ENCODE results near the gene ARHGEF2. TPM values are rescaled to one million over a fixed set of nuclear protein-coding genes. Genes with fewer than 3 reads are reported as not detected.
A peak's percentile ranks its signal among the peaks of the same experiment; 100 is the strongest.

Gene ARHGEF2
- total and polyA plus RNA-seq, 10 of the 15 experiments (the other 5 are each of a cell fraction or from before 2014, with no cell fraction given) = 8.1 to 113 (median 69.9) TPM

DNA sequence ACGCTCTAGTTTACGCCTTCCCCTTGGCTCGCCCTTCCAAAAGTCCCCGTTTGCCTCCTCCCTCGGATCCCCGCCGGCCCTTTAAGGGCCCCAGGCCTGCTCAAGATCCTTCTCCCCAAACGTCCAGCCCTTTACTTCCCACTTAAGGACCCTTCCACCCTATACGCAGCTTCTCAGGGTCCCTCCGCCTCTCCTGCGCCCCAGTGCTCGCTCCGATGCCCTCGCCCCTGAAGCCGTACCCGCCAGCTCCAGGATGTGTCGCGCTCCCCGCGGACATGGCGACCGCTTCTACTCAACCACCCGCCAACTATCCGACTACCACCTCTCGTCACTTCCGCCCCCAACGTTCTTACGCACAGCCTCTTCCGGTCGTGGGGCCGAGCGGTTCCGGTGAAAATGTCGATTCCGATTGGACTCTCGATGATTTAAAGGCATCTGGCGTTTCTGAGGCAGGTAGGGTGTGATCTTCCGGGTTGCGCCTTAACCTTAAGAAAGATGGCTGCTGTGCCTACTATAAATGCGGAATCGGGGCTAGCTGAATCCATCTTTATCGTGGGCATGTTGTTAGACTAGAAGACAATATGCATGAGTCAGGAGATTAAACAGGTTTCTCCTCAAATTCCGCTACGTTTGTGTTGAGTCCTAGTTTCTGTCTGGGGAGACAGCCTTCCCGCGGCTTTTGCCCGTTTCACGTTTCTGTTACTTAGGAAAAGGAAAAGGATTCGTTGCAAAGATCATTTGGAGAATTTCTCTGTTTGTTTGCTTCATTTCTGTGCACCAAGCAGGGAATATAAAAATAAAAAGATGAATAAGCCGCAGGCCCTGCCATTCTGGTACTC is 44.0 kb downstream of the ARHGEF2 start, which contains the start of gene KHDC4 (continued):
- TF ChIP-seq TARDBP (IDR thresholded peaks at IDR 0.05; ENCODE audit: borderline replicate concordance) (no peak; the same call in 1 of the 2 replicates), NR2C2 (IDR thresholded peaks at IDR 0.05; ENCODE audit: borderline replicate concordance, control insufficient read depth, insufficient read length, low read depth) (no peak), MEF2B (IDR thresholded peaks at IDR 0.05; ENCODE audit: partially characterized antibody, poor library complexity, severe bottlenecking) (no peak), DPF2 (IDR thresholded peaks at IDR 0.05) (peak; percentile 24; the same call in 1 of the 2 replicates), USF2 (IDR thresholded peaks at IDR 0.05; ENCODE audit: borderline replicate concordance, low read depth, low read length) (no peak), BACH1 (IDR thresholded peaks at IDR 0.05; ENCODE audit: borderline replicate concordance) (peak; percentile 78), ZNF384 (IDR thresholded peaks at IDR 0.05; ENCODE audit: borderline replicate concordance, low read depth, low read length) (no peak), KLF5 (IDR thresholded peaks at IDR 0.05; ENCODE audit: partially characterized antibody) (peak; percentile 44), POLR2A (IDR thresholded peaks at IDR 0.05; ENCODE audit: low read depth, low read length) (peak; percentile 100), SPI1 (IDR thresholded peaks at IDR 0.05; ENCODE audit: borderline replicate concordance, insufficient read depth, low read depth, low read length) (peak; percentile 59; the same call in 1 of the 2 replicates), NR2F1 (conservative IDR thresholded peaks at IDR 0.05) (no peak), CHD4 (IDR thresholded peaks at IDR 0.05) (no peak), NBN (IDR thresholded peaks at IDR 0.05) (peak; percentile 92; the same call in 1 of the 2 replicates), NRF1 (conservative IDR thresholded peaks at IDR 0.05; ENCODE audit: low read depth, low read length) (no peak), ETV6 (conservative IDR thresholded peaks at IDR 0.05 in 1 of 2, IDR thresholded peaks at IDR 0.05 in 1 of 2; ENCODE audit: borderline replicate concordance in 1 of 2, low read depth in 1 of 2) (no peak)
- TF ChIP-seq, protein P1, sequence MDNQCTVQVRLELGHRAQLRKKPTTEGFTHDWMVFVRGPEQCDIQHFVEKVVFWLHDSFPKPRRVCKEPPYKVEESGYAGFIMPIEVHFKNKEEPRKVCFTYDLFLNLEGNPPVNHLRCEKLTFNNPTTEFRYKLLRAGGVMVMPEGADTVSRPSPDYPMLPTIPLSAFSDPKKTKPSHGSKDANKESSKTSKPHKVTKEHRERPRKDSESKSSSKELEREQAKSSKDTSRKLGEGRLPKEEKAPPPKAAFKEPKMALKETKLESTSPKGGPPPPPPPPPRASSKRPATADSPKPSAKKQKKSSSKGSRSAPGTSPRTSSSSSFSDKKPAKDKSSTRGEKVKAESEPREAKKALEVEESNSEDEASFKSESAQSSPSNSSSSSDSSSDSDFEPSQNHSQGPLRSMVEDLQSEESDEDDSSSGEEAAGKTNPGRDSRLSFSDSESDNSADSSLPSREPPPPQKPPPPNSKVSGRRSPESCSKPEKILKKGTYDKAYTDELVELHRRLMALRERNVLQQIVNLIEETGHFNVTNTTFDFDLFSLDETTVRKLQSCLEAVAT (IDR thresholded peaks at IDR 0.05) = peak; percentile 82
- TF ChIP-seq, protein P2, sequence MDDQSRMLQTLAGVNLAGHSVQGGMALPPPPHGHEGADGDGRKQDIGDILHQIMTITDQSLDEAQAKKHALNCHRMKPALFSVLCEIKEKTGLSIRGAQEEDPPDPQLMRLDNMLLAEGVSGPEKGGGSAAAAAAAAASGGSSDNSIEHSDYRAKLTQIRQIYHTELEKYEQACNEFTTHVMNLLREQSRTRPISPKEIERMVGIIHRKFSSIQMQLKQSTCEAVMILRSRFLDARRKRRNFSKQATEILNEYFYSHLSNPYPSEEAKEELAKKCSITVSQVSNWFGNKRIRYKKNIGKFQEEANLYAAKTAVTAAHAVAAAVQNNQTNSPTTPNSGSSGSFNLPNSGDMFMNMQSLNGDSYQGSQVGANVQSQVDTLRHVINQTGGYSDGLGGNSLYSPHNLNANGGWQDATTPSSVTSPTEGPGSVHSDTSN (IDR thresholded peaks at IDR 0.05; ENCODE audit: insufficient replicate concordance, low read depth, low read length) = peak; percentile 76
- TF ChIP-seq, protein P3, sequence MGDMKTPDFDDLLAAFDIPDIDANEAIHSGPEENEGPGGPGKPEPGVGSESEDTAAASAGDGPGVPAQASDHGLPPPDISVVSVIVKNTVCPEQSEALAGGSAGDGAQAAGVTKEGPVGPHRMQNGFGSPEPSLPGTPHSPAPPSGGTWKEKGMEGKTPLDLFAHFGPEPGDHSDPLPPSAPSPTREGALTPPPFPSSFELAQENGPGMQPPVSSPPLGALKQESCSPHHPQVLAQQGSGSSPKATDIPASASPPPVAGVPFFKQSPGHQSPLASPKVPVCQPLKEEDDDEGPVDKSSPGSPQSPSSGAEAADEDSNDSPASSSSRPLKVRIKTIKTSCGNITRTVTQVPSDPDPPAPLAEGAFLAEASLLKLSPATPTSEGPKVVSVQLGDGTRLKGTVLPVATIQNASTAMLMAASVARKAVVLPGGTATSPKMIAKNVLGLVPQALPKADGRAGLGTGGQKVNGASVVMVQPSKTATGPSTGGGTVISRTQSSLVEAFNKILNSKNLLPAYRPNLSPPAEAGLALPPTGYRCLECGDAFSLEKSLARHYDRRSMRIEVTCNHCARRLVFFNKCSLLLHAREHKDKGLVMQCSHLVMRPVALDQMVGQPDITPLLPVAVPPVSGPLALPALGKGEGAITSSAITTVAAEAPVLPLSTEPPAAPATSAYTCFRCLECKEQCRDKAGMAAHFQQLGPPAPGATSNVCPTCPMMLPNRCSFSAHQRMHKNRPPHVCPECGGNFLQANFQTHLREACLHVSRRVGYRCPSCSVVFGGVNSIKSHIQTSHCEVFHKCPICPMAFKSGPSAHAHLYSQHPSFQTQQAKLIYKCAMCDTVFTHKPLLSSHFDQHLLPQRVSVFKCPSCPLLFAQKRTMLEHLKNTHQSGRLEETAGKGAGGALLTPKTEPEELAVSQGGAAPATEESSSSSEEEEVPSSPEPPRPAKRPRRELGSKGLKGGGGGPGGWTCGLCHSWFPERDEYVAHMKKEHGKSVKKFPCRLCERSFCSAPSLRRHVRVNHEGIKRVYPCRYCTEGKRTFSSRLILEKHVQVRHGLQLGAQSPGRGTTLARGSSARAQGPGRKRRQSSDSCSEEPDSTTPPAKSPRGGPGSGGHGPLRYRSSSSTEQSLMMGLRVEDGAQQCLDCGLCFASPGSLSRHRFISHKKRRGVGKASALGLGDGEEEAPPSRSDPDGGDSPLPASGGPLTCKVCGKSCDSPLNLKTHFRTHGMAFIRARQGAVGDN (IDR thresholded peaks at IDR 0.05) = peak; percentile 41

Measured in GM12878 (cell line).